ENCODE measurements around the gene CARS1.

The CARS1 gene

DNA sequence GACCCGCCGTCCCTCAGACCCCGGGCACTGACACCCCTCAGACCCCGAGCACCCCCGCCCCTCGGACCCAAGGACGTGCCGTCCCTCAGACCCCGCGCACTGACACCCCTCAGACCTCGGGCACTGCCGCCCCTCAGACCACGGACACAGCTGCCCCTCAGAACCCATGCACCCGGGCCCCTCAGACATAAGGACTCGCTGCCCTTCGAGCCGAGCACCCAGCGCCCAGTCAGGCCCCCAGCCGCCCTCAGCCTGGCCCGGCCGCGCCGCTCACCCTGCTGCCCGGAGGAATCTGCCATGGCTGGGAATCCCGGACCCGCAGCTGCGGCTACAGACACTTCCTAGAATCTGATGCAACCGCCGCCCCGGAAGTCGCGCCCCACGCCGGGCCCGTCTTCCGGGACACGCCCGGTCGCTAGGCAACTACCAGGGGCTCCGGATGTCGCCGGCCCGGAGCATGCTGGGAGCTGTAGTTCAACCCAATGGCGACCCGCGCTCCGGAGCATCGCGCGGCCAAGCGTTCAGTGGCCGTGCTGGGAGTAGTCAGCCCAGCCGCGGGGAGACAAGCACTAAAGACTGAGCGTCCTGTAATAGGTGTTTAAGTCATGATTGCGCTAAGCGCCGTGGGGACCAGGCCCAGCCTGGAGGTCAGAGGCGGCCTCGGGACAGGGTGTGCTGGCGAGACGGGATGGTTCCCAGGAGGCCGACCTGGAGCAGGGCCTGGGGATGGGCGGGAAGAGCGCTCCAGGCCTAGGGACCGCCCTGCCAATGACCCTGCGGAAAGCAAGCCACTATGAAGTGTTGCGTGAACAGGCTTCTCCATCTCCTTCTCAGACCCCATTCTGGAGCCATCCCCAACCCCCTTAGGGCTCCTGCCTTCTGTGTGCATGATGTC is at the start of gene CARS1:
TSS of gene CARS1 (minus strand) at position 355 of the 895 bp plus-strand sequence. CDS start at position 299, 56 bp downstream.
- DNase-seq (ENCODE audit: low read depth): peak; percentile 86

DNA sequence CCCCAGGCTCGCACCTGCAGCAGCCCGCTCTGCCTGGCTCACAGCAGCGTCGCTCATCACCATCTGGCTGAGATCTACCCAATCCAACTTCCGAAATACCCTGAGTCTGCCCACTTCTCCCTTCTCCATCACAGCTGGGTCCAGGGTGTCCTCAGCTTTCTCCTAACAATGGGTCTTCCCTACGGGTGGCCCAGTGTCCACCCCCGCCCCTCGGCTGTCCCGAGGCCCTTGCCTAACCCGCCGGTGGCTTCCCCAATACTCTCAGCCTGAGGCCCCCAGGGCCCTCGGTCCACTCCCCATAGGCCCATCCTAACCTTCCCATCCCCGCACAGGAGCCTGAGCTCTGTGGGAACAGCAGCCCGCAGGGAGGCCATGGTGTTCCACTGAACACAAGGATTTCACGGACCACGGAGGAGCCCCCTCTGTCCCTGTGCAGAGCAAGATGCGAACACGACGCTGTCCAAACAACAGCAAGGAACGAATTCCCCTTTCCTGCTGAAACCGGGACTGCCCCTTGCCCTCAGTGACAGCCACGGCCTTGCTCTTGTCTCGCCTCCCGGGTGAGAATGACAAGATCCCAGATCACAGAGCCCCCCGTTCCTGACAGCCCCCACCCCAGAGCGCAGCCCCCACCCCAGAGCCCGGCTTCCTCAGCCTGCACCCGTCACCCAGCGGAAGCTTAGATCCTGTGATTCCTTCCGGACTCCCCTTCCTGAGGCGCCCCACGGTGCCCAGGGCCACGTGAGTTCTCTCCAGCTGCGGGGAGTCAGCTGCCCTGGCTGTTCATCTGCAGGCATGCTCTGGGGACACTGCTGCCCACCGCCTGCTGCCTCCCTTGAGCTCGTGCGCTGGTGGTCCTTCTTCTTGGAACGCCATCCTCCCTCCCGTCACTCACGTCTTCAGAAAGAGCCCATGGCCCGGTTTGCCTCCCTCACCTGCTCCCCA is 48.8 kb upstream of the CARS1 start:
- DNase-seq (ENCODE audit: low read depth): no peak

DNA sequence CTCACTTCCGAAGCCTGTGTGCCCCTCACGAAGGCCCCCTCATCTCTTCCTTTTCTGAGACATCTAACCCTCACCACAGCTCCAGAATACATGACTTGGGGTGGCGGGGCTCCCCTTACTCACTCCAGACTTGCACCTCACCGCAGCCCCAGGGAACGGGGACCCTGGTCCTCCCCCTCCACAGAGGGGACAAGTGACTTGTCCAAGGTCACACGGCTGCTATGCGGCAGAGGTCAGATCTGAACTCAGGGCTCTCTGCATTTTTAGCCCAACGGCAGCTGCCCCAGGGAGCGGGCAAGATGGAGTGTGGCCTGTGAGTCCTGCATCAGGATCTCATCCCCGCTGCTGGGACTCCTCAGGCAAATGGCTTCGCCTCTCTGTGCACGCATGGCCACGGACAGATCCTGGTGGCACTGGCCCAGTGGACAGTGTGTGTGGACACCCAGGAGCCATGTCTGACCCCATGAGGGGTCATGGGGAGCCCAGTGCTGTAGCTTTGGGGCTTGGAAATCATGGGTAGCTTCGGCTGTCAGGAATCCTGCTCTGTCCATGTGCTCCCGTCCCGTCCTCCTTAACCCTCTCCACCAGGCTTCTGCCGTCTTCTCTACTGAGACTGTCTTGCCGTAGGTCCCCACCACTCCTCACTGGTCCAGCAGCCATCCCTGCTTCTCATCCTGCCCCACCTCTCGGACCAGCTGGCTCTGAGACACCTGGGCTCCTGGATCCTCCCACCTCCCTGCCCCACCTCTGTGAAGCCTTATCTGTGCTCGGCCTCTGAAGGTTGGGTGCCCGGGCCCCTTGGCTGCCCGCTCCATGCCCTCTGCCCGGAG is 48.0 kb upstream of the CARS1 start:
- DNase-seq (ENCODE audit: low read depth): no peak

DNA sequence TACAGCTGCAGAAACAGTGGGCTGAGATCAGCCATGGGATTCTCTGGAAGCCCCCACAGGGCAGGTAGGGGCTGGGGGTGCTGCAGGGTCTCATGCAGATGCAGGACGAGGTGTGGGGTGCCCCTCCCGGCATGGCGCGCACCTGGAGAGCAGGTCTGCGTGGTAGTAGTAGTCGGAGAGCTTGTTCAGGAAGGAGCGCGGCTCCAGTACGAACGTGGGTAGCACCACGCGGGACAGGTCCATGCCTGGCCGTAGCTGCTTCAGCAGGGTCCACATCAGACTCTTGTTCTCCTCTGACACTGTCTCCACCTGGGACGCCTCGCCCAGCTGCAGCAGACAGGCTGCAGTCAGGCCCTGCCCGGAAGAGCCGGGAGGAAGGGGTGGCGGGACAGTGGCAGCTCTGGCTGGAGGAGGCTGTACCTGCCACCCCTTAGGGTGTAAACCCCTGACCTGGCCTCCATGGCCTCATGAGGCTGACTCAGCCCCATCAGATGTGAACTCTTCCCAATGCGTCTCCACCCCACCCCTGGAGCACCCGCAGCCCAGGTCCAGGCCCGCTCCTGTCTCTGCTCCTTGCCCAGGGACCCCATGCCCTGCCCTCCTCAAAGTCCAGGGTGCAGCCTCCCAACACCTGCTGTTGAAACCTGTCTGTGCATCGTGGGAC is 47.0 kb upstream of the CARS1 start:
- DNase-seq (ENCODE audit: low read depth): no peak

DNA sequence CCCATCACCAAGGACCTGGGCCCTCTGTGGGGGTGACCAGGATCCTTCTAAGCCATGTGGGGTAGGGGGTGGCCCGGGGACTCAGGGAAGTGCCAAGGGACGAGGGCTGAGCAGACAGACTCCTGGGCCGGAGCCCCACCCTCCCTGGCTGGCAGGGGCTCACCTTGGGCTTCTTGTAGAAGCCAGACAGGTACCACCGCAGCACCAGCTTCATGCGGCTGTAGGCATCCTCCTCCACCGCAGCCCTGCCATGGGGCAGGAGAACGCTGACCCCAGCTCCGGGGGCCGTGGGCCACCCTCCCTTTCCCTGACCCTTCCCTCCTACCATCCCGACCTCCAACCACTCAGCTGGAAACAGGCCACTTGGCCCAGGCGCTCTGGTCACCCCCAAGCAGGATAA is 45.9 kb upstream of the CARS1 start:
- no peak for DNase-seq (ENCODE audit: low read depth)

DNA sequence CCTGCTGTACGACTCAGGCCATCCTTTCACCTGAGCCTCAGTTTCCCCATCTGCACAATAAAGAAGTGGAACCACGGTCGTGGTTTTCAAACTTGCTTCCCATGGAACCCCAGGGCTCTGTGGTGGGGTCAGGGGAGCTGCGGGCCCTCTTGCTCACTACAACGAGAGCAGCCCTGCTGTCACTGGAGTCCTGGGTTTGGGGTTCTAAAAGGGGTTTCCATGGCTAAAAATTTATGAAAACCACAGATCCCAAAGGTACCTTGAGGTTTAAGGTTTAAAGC is 45.4 kb upstream of the CARS1 start:
- no peak for DNase-seq (ENCODE audit: low read depth)

DNA sequence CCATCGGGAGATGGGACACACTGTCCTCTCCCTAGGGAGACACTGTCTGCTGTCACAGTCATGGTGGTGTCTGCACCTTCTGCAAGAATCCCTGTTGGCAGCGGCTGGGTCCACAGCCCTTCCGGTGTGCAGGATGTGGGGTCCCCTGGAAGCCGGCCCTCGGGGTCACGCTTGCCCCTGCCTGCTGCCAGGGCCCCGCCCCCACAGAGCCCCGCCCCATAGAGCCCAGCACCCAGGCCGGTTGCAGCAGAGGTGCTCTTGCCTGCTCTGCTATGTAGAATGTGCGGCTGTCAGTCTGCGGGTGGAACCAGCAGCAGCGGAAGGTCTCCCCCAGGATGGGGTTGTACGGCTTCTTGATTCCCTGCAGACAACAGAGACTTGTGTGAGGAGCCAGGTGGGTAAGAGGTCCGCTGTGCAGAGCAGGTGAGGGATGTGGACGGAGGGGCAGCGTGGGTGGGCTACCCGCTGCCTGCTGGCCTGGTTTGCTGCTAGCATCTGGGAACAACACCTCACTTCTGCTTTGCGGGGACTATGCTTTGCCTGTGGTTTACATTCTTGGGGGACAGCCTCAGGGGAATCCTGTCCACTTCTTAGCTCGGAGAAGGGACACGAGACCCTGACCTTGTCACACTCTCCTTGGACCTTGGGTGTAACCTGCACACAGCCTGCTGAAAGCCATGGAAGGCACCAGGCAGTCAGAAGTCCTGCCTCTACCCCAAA is 44.9 kb upstream of the CARS1 start:
- DNase-seq (ENCODE audit: low read depth): no peak

DNA sequence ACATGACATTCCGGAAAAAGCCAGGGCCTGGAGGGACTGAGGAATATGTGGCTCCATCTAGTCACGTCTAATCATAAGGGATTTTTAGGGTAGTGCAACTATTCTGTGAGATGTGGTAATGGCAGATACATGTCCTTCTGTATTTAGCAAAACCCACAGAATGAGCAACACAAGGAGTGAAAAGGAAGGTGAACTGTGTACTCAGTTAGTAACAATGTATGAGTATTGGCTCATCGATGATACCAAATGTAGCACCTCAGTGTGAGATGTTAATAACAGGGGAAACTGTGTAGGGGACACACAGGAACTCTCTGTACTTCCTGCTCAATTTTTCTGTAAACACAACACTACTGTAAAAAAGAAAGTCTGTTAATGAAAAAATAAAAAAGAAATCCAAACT is 42.0 kb upstream of the CARS1 start:
- DNase-seq (ENCODE audit: low read depth): no peak

DNA sequence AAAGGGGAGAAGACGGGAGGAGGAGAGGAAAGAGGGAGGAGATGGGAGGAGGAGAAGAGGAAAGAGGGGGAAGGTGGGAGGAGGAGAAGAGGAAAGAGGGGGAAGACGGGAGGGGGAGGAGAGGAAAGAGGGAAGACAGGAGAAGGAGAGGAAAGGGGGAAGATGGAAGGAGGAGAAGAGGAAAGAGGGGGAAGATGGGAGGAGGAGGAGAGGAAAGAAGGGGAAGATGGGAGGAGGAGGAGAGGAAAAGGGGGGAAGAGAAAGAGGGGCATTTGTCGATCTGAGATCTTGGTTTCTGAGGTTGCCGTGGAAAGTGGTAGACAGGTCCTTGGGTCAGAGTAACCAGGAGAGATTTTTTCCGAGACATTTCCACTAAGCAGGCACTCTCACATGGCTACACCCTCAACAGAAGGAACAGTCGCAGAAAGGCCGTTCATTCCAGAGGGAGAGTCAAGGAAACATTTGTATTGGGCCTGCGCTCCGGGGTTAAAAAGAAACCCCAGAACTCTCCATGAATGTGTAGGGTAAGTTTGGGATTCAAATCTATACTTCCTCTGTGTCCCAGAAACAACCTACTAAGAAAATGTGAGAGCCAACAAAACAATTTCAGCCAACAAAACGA is 39.8 kb upstream of the CARS1 start:
- DNase-seq (ENCODE audit: low read depth): no peak

DNA sequence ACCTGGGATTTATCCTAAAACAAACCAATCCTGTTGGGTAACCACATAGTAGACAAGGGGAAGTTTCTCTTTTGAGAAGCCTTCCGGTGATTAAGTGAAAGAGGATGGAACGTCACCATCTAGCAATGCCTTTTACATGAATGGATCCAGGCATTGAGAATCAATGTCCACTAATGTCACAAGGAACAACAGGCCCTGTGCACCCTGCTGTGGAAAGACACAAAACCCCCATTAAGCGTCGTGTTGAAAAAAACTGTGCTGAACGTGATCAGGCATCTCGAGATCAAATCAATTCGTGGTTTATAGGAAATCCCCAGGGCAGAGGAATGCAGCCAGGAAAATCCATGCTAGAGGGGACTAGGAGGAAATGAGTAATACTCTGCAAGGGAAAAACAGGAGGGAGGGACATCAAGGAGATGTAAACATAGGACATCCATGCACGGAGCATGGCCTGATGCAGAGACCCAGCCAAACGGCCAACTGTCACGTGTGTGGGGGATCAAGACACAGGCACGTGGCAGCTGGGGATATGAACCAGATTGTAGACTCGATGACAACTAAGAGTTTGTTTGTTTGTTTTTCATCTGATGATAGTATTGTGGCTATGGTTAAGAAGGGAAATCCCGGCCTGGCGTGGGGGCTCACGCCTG is 38.6 kb upstream of the CARS1 start:
- no peak for DNase-seq (ENCODE audit: low read depth)

DNA sequence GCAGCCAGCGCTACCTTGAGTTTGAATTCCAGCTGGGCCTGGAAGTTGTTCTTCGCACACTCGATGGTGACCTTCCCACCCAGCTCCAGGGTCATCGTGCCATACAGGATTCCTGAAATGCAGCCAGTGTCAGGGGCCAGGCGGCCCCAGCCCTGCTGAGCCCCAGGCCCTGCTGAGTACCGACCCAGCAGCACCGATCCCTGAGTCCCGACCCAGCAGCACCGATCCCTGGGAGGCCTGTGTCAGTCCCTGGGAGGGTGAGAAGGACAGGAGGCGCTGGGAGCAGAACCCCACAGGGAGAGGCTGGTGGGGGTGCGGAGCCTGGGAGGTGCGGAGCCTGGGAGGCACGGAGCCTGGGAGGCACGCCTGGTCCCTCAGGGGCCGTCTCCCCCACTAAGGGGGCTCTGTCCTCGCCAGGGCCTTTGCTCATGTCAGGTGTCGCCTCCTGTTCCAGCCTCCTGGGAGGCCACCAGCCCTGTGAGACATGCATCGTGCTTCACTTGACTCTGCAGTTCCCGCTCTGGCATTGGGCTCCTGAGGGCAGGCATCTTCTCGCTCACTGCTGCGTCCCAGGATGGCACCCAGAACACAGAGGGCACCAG is 37.1 kb upstream of the CARS1 start:
- no peak for DNase-seq (ENCODE audit: low read depth)

DNA sequence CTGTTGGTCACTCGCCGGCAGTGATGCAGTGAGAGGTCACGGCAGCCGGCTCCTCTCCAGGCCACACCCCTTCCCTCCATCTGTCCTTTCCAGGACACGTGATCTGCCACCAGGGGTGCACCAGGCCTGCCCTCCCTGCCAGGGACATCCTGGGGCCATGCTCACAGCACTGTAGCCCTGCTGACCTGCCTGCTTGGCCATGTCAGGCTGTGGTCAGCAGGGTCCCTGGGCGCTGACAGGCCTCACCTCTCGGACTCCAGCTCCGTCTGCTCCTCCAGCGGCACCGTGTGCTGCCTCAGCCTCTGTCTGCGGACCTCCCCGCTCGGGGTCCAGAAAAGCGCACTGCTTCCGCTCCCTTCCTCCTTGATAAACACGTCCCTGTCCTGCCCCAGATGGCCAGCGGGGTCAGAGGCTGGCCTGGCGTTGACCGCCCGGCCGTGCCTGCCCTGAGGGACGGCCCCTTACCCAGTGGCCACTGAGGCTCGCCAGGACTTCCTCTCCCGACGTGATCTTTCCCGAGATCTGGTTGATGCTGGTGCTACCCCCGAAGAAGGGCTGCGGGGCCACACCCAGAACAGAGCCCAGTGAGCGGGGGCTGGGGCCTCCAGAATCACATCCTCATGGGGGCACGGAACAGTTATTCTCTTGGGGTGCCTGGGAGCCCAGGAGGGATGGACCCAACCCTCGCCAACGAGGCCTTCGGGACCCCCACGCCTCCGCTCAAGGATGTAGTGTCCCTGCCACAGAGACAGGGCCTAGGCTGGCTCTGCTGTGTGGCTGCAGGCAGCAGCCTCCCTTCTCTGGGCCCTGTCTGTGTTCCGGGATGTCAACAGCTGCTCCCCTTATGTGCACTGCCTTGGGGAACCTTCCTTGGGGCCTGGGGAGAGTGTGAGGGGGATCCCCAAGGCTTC is 36.3 kb upstream of the CARS1 start:
- DNase-seq (ENCODE audit: low read depth): no peak

DNA sequence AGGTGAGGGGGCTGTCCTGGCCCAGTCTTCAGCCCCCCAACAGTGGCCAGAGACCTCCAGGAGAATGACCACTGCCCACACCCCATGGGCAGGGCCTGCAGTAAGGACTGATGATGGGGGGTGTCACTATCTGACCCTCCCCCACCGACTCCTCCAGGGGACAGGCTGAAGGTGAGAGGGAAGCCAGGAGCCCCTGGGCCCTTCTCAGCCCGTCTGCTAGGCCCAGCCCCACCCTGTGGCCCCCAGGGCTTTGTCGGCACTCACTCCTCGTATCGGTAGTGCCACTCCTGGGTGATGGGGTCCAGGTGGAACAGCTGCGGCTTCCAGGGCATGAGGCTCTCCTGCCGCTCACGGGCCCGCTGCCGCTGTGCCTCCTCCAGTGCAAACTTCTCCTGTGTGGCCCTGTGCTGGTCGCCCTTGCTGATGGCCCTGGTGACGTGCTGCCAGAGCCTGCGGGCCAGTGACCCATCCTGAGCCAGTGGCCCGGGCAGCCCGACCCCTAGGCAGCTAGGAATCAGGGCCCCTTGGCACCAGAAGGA is 35.4 kb upstream of the CARS1 start:
- no peak for DNase-seq (ENCODE audit: low read depth)

DNA sequence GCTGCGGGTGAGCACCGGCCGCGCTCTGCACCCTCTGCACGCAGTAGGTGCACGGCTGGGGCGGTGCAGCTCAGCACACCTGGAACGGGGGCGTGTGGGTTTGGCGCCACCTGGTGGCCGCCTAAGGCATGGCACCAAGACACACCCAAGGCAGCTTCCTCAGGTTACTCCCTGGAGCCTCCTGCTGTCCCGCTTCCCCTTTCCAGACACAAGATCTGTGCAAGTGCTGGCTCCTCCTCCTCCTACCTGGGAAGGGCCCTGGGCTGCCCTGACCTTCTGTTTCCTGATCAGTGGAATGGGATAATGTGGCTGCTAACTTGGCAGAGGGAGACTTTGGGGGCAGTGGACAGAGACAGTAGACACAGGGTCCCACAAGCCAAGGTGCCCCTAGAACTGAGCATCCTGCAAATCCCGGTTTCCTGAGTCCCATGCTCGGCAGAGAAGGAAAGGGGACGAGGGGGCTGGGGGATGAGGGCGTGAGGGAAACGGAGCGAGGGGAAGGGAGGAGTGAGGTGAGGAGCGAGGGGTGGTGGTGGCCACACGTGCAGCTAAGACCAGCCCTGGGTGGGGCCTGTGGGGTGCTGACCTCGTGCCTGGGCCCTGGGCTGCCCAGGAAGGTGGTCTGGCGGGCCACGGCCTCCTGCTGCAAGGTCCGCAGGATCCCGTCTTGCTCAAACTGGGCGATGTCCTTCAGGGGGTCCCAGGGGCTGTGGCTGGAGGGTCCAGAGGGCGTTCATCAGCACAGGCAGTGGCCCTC is 34.8 kb upstream of the CARS1 start:
- DNase-seq (ENCODE audit: low read depth): peak; percentile 50

DNA sequence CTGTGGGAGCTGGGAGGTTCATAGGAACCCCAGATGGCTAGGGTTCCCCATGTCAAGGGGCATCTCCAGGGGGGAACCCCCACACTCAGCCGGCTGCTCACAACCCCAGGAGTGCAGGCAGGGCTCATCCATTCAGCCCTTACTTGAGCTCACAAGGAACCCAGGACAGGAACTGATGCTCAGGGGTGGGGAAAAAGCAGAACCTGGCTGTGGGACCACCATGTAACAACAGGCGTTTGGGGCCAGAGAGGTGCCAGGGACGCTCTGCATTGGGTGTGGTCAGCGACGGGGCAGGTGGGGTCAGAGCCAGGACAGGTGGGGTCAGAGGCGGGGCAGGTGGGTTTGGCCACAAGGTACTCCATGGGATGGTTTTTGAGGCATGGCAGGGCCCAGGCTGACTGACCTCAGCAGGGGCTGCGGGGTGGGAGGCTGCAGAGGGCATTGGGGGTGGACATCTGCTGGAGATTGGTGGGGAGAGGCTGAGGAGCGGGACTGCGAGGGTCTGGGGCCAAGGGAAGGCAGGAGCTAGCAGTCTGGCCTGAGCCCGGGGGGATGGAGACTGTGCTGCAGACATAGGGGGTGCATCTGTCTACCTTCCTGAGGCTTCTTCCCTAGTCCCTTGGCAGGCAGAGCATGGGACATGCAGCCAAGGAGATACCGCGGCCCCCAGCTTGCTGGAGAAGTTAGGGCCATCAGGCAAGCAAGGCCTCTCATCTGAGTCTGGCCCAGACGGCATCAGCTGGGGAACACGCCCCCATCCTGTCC is 34.0 kb upstream of the CARS1 start:
- no peak for DNase-seq (ENCODE audit: low read depth)

DNA sequence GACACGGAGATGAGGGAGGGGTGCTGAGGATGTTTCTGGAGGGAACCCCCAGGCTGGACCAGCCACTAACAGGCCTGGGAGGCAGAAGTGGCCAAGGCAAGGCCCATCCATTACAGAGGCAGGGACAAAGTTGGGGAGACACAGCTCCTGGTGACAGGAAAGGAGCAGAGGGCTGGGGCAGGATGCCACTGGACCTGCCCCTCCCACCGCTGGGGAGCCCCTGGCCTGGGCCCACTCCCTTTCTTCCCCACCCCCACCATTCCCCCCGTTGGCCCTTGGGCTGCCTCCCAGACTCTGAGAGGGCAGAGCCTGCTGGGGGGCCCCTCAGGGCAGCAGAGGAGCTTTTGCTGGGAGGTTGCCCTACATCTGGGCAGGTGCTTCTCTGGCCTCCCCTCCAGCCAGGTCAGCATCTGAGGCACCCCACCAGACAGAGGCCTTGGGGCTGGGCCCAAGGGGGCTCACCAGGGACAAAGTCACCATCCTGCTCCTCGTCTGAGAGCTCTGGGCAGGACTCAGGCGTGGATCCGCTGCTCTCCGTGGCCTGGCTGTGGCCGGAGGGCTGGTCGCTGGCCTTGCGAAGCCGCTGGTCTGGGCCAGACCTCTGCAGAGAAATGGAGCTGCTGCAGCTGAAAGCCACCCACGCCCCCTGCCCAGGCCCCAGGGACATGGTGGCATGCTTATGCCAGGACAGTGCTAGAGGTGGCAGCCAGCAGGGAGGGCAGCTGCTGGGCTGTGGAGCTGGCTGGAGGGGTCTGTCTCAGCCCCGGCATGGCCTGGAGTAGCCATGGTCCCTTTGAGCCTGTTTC is 33.1 kb upstream of the CARS1 start:
- DNase-seq (ENCODE audit: low read depth): no peak

Data from stimulated activated CD8-positive, alpha-beta memory T cell treated with anti-CD3 and anti-CD28 coated beads, Interleukin-15, amount 100 ng/mL, for 24 hours (primary cell).